ENCODE data around the gene UNC13B. TPM values are rescaled to one million over a fixed set of nuclear protein-coding genes. Genes with fewer than 3 reads are reported as not detected.

UNC13B gene
- total and polyA plus RNA-seq, 2 of the 13 experiments (the other 11 are each of a cell fraction or from before 2014, with no cell fraction given) = 14.0 to 18.3 TPM

GRCh38 chr9:35161713-35162604 is at the start of gene UNC13B (continued):
- TF ChIP-seq NCOR1 (IDR thresholded peaks at IDR 0.05; ENCODE audit: borderline replicate concordance, low read length) (no peak), ZNF513 (CRISPR knock-in tag; conservative IDR thresholded peaks at IDR 0.05) (no peak), BORCS8-MEF2B (CRISPR knock-in tag; IDR thresholded peaks at IDR 0.05) (peak; percentile 17; the same call in 1 of the 2 replicates), ZNF768 (CRISPR knock-in tag; IDR thresholded peaks at IDR 0.05) (peak; percentile 77; the same call in 1 of the 2 replicates), ZNF281 (CRISPR knock-in tag; IDR thresholded peaks at IDR 0.05; ENCODE audit: borderline replicate concordance) (no peak), ZSCAN31 (CRISPR knock-in tag; IDR thresholded peaks at IDR 0.05; ENCODE audit: low read depth) (peak; percentile 74; the same call in 1 of the 2 replicates), CHCHD3 (CRISPR knock-in tag; IDR thresholded peaks at IDR 0.05) (peak; percentile 90), ZNF430 (CRISPR knock-in tag; IDR thresholded peaks at IDR 0.05) (peak; percentile 80; the same call in 1 of the 2 replicates), PATZ1 (CRISPR knock-in tag; IDR thresholded peaks at IDR 0.05) (peak; percentile 41; the same call in 1 of the 2 replicates), PHF5A (CRISPR knock-in tag; IDR thresholded peaks at IDR 0.05; ENCODE audit: low read depth, unreplicated experiment) (no peak), ZBTB7A (CRISPR knock-in tag; IDR thresholded peaks at IDR 0.05) (0 out of 2 replicates have a peak, but pooled peaks have one; percentile 37), TCF7L2 (IDR thresholded peaks at IDR 0.05; ENCODE audit: low read depth, low read length) (no peak), PHF8 (CRISPR knock-in tag; IDR thresholded peaks at IDR 0.05) (peak; percentile 95), ETV5 (CRISPR knock-in tag; IDR thresholded peaks at IDR 0.05; ENCODE audit: borderline replicate concordance) (no peak), BRF2 (CRISPR knock-in tag; IDR thresholded peaks at IDR 0.05) (no peak), FOXP1 (IDR thresholded peaks at IDR 0.05) (no peak), FOXP1 (CRISPR knock-in tag; IDR thresholded peaks at IDR 0.05) (no peak), SALL1 (CRISPR knock-in tag; IDR thresholded peaks at IDR 0.05) (peak; percentile 84), HMG20A (CRISPR knock-in tag; IDR thresholded peaks at IDR 0.05; ENCODE audit: borderline replicate concordance) (no peak), MTA3 (CRISPR knock-in tag; IDR thresholded peaks at IDR 0.05) (no peak), TEAD3 (CRISPR knock-in tag; optimal IDR thresholded peaks at IDR 0.05; ENCODE audit: borderline replicate concordance) (peak; percentile 2), TRIM24 (CRISPR knock-in tag; IDR thresholded peaks at IDR 0.05) (no peak), STAG1 (CRISPR knock-in tag; IDR thresholded peaks at IDR 0.05) (0 out of 2 replicates have a peak, but pooled peaks have one; percentile 10), ZNF562 (CRISPR knock-in tag; IDR thresholded peaks at IDR 0.05; ENCODE audit: borderline replicate concordance) (no peak)
